Neuron (in vitro differentiated cells): ENCODE results near the gene SETD4.
"Not testable (repeated sequence)": the region's sequence is repeated elsewhere in the genome, so short reads cannot be mapped to it uniquely, and the experiment has no call there.

Experiments
- H2AFZ ChIP-seq: one replicate; pipeline ENCODE4 v1.6.1; 2013; ENCODE audit warnings: low read depth, mild to moderate bottlenecking, inconsistent platforms, low read length, moderate library complexity
- H3K27me3 ChIP-seq: one replicate; pipeline ENCODE4 v1.6.1; 2013; ENCODE audit warnings: low read length; ENCODE audit not compliant: insufficient read depth
- H3K36me3 ChIP-seq: one replicate; pipeline ENCODE4 v1.6.1; 2013; ENCODE audit warnings: low read length; ENCODE audit not compliant: insufficient read depth
- H3K4me1 ChIP-seq: one replicate; pipeline ENCODE4 v1.6.1; 2013; ENCODE audit warnings: low read length; ENCODE audit not compliant: insufficient read depth
- H3K4me3 ChIP-seq: 2 replicates; pipeline ENCODE4 v1.5.1; 2013; ENCODE audit warnings: mild to moderate bottlenecking, low read length, moderate library complexity
- H3K9me3 ChIP-seq: one replicate; pipeline ENCODE4 v1.6.1; 2013; ENCODE audit warnings: low read length

The SETD4 gene

GRCh38 chr21:36093512-36093911 is 33.2 kb upstream of the SETD4 start:
- Histone ChIP-seq H3K4me1 (no peaks in the 10 kb centered on the region), H2AFZ (no peak overlapping the region), H3K36me3 (no peaks in the 10 kb centered on the region), H3K9me3 (peaks cover 5% of the 10 kb centered on the region), H3K4me3 (no peak overlapping the region), H3K27me3 (peaks cover 2% of the 10 kb centered on the region)

- Histone ChIP-seq H3K9me3 (peaks cover 5% of the 10 kb centered on the region), H3K4me3 (no peak overlapping the region), H3K36me3 (no peaks in the 10 kb centered on the region), H3K27me3 (peaks cover 2% of the 10 kb centered on the region), H2AFZ (no peak overlapping the region), H3K4me1 (no peaks in the 10 kb centered on the region)
Measured at GRCh38 chr21:36092681-36093080, 32.4 kb upstream of the SETD4 start.

- no peaks in the 10 kb centered on the region for H3K36me3 ChIP-seq
- no peak overlapping the region for H2AFZ ChIP-seq
- H3K4me1 ChIP-seq: no peaks in the 10 kb centered on the region
- peaks cover 2% of the 10 kb centered on the region for H3K27me3 ChIP-seq
- H3K4me3 ChIP-seq: no peak overlapping the region
- H3K9me3 ChIP-seq: peaks cover 5% of the 10 kb centered on the region
Measured at GRCh38 chr21:36089946-36090345, 29.6 kb upstream of the SETD4 start.

- peaks cover 2% of the 10 kb centered on the region for H3K27me3 ChIP-seq
- no peak overlapping the region for H3K4me3 ChIP-seq
- no peaks in the 10 kb centered on the region for H3K4me1 ChIP-seq
- H3K9me3 ChIP-seq: no peaks in the 10 kb centered on the region
- no peaks in the 10 kb centered on the region for H3K36me3 ChIP-seq
- H2AFZ ChIP-seq: no peak overlapping the region
Measured at GRCh38 chr21:36087362-36088138, 27.2 kb upstream of the SETD4 start.

DNA sequence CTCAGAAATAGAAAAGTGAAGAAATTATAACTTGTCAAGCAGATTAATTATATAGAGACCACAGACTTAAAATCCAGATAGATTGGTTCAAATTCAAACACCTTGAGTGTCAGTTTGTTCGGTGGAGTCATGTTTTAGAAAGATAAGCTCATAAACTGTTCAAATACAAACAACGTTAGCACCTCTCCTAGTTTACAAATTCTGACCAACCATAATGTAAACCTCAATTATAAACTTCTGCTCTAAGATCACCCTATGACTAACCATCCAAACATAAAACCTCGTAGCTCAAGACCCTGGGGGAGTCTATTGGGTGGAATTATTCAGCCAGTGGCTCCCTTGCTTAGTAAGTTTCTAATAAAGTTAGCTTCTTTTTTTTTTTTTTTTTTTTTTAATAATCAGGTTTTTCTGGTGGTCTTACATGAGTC is 21.9 kb upstream of the SETD4 start:
- no peaks in the 10 kb centered on the region for H3K36me3 ChIP-seq
- H3K9me3 ChIP-seq: no peaks in the 10 kb centered on the region

DNA sequence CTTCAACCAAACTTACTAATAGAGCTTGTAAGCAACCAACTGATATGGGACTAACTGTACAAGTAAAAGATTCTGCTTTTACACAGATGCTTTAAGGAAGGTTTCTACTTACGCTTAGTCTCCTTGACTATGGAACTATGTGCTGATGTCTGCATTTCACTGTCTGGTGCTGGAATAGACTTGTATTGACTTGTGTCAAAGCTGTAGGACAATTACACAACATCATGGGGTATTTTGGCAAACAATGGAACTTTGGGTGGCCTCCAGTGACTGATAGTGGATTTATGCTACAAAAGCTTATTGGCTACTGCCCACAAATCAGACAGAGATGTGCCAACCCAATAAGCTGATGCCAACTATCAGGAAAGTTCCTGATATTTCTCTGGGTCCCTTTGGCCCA is 20.1 kb upstream of the SETD4 start:
- H2AFZ ChIP-seq: no peak overlapping the region
- no peaks in the 10 kb centered on the region for H3K4me1 ChIP-seq
- no peaks in the 10 kb centered on the region for H3K9me3 ChIP-seq

More for the DNA sequence above, 21.9 kb upstream of the SETD4 start:
- Histone ChIP-seq H3K4me1 (no peaks in the 10 kb centered on the region), H3K27me3 (peaks cover 5% of the 10 kb centered on the region), H2AFZ (no peak overlapping the region), H3K4me3 (no peak overlapping the region)

DNA sequence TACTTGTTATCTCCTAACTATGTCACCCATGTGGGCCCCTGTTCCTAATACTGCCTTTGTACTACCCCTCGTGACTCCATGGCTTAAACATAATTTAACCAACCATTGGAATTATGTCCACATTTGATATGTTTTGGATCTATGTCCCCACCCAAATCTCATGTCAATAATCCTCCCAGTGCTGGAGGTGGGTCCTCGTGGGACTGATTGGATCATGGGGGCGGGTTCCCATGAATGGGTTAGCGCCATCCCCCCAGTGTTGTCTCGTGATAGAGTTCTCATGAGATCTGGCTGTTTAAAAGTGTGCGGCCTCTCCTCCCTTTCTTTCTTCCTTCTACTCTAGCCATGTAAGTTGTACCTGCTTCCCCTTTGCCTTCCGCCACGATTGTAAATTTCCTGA is 19.3 kb upstream of the SETD4 start:
- no peaks in the 10 kb centered on the region for H3K4me1 ChIP-seq
- no peak overlapping the region for H3K4me3 ChIP-seq
- peaks cover 5% of the 10 kb centered on the region for H3K27me3 ChIP-seq
- no peaks in the 10 kb centered on the region for H3K36me3 ChIP-seq
- H2AFZ ChIP-seq: no peak overlapping the region
- no peaks in the 10 kb centered on the region for H3K9me3 ChIP-seq

More for the DNA sequence above, 20.1 kb upstream of the SETD4 start:
- Histone ChIP-seq H3K36me3 (no peaks in the 10 kb centered on the region), H3K27me3 (peaks cover 5% of the 10 kb centered on the region), H3K4me3 (no peak overlapping the region)

GRCh38 chr21:36079010-36079649 is 18.8 kb upstream of the SETD4 start:
- no peaks in the 10 kb centered on the region for H3K4me1 ChIP-seq
- H3K36me3 ChIP-seq: no peaks in the 10 kb centered on the region
- H3K4me3 ChIP-seq: no peak overlapping the region
- peaks cover 5% of the 10 kb centered on the region for H3K27me3 ChIP-seq
- H3K9me3 ChIP-seq: no peaks in the 10 kb centered on the region
- H2AFZ ChIP-seq: no peak overlapping the region

DNA sequence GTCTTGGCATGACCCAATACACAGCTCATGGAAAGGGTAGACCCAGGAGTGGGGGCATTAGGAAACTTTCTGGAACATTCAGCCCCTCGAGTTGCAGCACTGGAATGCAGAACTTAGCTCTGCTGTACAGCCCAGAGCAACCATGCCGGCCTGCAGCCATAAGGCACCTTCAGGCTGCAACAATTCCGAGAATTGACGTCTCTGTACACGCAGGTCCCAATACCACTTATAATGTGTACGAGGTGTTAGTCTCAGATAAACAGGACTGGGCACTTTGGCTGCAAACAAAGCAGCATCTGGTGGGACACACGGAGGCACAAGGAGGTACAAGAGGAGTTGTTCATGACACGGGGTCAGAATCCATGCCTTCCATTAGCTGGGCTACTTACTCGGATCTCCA is 17.4 kb upstream of the SETD4 start:
- no peaks in the 10 kb centered on the region for H3K4me1 ChIP-seq

DNA sequence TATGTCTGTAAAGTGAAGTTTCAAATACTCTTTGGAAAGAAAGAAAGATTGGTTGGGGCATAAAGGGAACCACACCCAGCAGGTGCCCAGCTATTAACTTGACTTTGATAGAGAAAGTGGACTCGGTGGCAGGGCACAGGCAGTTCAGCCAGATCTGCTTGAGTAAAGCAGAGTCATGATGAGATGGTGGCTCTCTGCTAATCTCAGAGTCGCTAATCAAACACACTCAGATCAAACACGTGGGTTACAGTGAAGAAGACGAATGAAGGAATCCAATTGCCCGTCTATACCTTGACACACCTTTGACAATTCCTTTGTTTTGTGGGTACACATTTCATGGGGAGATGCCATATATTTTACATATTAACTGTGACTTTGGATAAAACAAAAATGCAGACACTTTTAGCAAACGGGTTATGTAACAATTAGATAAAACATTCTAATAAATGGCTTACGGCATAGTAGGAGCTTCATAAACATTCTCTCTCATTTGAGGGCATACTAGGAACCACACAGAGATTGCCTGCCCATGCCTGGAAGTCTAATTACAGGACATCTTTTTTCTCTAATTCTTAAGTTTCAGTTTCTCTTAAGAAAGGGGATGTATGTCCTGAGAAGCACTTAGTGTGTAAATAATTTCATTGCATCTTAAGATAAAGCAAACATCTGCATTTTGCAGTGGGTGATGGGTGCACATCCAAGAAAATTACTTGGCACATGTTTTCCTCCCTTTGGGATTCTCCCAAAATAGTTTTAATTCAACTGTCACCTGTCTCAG is 16.7 kb upstream of the SETD4 start:
- no peaks in the 10 kb centered on the region for H3K9me3 ChIP-seq
- H3K4me3 ChIP-seq: no peak overlapping the region
- no peaks in the 10 kb centered on the region for H3K4me1 ChIP-seq
- H3K36me3 ChIP-seq: no peaks in the 10 kb centered on the region
- H3K27me3 ChIP-seq: peaks cover 5% of the 10 kb centered on the region
- no peak overlapping the region for H2AFZ ChIP-seq

More for the DNA sequence above, 17.4 kb upstream of the SETD4 start:
- Histone ChIP-seq H3K9me3 (no peaks in the 10 kb centered on the region), H3K27me3 (peaks cover 5% of the 10 kb centered on the region), H3K4me3 (no peak overlapping the region), H2AFZ (no peak overlapping the region), H3K36me3 (no peaks in the 10 kb centered on the region)

DNA sequence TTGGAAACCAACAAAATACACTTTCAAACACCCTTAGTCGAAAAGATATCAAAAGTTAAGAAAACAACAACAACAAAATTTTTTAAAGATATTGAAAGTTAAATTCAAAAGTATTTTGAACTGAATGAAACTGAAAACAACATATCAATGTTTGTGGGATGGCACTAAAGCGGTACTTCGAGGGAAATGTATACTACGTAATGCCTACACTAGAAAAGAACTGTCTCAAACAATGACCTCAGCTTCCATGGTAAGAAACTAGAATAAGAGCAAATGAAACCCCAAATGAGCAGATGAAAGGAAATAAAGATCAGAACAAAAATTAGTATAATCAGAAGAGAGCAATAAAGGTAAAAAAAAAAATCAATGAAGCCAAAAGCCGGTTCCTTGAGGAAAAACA is 15.6 kb upstream of the SETD4 start:
- Histone ChIP-seq H3K4me3 (no peak overlapping the region), H2AFZ (no peak overlapping the region), H3K27me3 (peaks cover 5% of the 10 kb centered on the region), H3K9me3 (no peaks in the 10 kb centered on the region), H3K4me1 (no peaks in the 10 kb centered on the region), H3K36me3 (no peaks in the 10 kb centered on the region)

- Histone ChIP-seq H3K9me3 (no peaks in the 10 kb centered on the region), H3K36me3 (no peaks in the 10 kb centered on the region), H3K4me3 (no peak overlapping the region), H3K4me1 (no peaks in the 10 kb centered on the region), H2AFZ (no peak overlapping the region), H3K27me3 (peaks cover 5% of the 10 kb centered on the region)
Measured at GRCh38 chr21:36075171-36075570, 14.8 kb upstream of the SETD4 start.

- H3K4me3 ChIP-seq, H3K27me3 ChIP-seq, H3K4me1 ChIP-seq, H3K9me3 ChIP-seq, H2AFZ ChIP-seq, H3K36me3 ChIP-seq: not testable (repeated sequence)
Measured at GRCh38 chr21:36073911-36074310, 13.6 kb upstream of the SETD4 start.
